GM12865 (cell line): ENCODE data around the gene SYNDIG1L.
"Not testable (repeated sequence)": the region's sequence is repeated elsewhere in the genome, so short reads cannot be mapped to it uniquely, and the experiment has no call there.

Experiments
- DNase-seq: peaks from one replicate; pipeline ENCODE4 v3.0.0; 2010; ENCODE audit warnings: low read depth
- H3K4me3 ChIP-seq: 2 replicates; pipeline ENCODE4 v1.5.1; 2011; ENCODE audit warnings: mild to moderate bottlenecking, low read depth, low read length, control low read depth
- TF ChIP-seq, protein P1 (sequence below): IDR thresholded peaks from 2 replicates; pipeline ENCODE4 v1.5.1; 2011; ENCODE audit warnings: low read length, control low read depth, low read depth, inconsistent platforms; ENCODE audit not compliant: insufficient read depth; ENCODE audit errors: missing control alignments

The SYNDIG1L gene

GRCh38 chr14:74382231-74382630 lies 43.8 kb downstream of the SYNDIG1L start:
- no peak overlapping the region for H3K4me3 ChIP-seq
- TF ChIP-seq, protein P1, sequence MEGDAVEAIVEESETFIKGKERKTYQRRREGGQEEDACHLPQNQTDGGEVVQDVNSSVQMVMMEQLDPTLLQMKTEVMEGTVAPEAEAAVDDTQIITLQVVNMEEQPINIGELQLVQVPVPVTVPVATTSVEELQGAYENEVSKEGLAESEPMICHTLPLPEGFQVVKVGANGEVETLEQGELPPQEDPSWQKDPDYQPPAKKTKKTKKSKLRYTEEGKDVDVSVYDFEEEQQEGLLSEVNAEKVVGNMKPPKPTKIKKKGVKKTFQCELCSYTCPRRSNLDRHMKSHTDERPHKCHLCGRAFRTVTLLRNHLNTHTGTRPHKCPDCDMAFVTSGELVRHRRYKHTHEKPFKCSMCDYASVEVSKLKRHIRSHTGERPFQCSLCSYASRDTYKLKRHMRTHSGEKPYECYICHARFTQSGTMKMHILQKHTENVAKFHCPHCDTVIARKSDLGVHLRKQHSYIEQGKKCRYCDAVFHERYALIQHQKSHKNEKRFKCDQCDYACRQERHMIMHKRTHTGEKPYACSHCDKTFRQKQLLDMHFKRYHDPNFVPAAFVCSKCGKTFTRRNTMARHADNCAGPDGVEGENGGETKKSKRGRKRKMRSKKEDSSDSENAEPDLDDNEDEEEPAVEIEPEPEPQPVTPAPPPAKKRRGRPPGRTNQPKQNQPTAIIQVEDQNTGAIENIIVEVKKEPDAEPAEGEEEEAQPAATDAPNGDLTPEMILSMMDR: no peak
- no peak for DNase-seq

DNA sequence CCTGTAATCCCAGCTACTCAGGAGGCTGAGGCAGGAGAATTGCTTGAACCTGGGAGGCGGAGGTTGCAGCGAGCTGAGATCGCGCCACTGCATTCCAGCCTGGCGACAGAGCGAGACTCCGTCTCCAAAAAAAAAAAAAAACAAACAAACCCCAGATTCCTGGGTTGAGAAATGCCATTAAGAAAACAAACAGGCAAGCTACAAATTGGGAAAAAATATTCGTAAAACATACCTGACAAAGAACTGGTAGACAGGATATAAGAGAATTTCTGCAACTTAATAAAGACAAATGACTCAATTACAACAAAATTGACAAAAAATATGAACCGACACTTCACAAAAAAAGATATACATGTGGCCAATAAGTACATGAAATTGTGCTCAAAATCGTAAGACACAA lies 44.4 kb downstream of the SYNDIG1L start:
- not testable (repeated sequence) for H3K4me3 ChIP-seq, DNase-seq

GRCh38 chr14:74380845-74381244 lies 45.2 kb downstream of the SYNDIG1L start:
- no peak for DNase-seq
- TF ChIP-seq, protein P1: no peak
- H3K4me3 ChIP-seq: no peak overlapping the region

- no peak for DNase-seq
- TF ChIP-seq, protein P1: no peak
- H3K4me3 ChIP-seq: no peak overlapping the region
These were observed 45.8 kb downstream of the SYNDIG1L start for GRCh38 chr14:74380172-74380571.

DNA sequence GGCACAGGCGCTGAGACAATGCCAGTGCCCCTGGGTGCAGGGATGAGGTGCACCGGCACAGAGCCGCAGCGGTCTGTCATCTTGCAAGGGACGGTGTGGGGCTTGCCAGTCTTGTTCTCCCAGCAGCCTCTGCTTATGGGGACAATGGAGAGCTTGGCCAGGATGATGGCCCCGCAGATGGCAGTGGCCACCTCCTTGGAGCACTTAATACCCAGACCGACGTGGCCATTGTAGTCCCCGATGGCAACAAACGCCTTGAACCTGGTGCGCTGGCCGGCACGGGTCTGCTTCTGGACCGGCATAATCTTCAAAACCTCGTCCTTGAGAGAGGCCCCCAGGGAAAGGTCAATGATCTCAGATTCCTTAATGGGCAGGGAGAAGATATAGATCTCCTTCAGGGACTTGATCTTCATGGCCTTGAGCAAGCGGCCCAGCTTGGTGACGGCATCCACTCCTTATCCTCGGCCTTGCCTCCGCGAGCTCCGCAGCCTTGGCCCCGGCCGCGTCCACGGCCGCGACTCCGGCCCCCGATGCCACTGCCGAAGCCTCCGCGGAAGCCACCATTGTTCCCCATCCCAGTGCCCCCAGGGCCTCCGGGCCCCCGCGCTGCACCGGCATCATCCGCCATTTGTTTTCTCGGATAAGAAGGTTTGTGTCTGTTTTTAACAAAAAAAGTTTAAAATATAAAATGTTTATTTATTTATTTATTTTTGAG lies 47.9 kb downstream of the SYNDIG1L start:
- H3K4me3 ChIP-seq: no peak overlapping the region
- DNase-seq: no peak
- TF ChIP-seq, protein P1: no peak

GRCh38 chr14:74368441-74368840 lies 57.6 kb downstream of the SYNDIG1L start:
- TF ChIP-seq, protein P1: no peak
- no peak for DNase-seq

GRCh38 chr14:74368026-74368425 lies 58.0 kb downstream of the SYNDIG1L start:
- TF ChIP-seq, protein P1: no peak
- H3K4me3 ChIP-seq: no peak overlapping the region
- DNase-seq: no peak

More at GRCh38 chr14:74368441-74368840, 57.6 kb downstream of the SYNDIG1L start:
- no peak overlapping the region for H3K4me3 ChIP-seq
